Gastroesophageal sphincter (tissue), 3 donors: Measurements from ENCODE around the gene MYO1D.

Source experiments
- EP300 ChIP-seq: sonication (generic); formaldehyde crosslinking; IDR thresholded peaks from one replicate; pipeline ENCODE4 v1.6.1; 2017; ENCODE audit warnings: antibody characterized with exemption, mild to moderate bottlenecking
- POLR2A ChIP-seq, 2 donors: fragments of 450-650 bp; IDR thresholded peaks; one replicate each; pipeline ENCODE4 v1.6.1; 2017; ENCODE audit warnings: antibody characterized with exemption in 2 of 2, mild to moderate bottlenecking in 2 of 2, moderate library complexity in 1 of 2
- POLR2AphosphoS5 ChIP-seq: sonication (generic); formaldehyde crosslinking; IDR thresholded peaks from one replicate; pipeline ENCODE4 v1.6.1; 2017; ENCODE audit warnings: antibody characterized with exemption
- TF ChIP-seq, protein P1 (sequence below), 4 experiments: fragments of 200-600 bp in 2 of 4; fragments of 450-650 bp in 2 of 4; sonication (generic) in 1 of 4; IDR thresholded peaks; one replicate each; pipeline ENCODE4 v1.5.1; 2017 to 2019; ENCODE audit warnings: antibody characterized with exemption in 4 of 4, mild to moderate bottlenecking in 2 of 4, moderate library complexity in 2 of 4

DNA sequence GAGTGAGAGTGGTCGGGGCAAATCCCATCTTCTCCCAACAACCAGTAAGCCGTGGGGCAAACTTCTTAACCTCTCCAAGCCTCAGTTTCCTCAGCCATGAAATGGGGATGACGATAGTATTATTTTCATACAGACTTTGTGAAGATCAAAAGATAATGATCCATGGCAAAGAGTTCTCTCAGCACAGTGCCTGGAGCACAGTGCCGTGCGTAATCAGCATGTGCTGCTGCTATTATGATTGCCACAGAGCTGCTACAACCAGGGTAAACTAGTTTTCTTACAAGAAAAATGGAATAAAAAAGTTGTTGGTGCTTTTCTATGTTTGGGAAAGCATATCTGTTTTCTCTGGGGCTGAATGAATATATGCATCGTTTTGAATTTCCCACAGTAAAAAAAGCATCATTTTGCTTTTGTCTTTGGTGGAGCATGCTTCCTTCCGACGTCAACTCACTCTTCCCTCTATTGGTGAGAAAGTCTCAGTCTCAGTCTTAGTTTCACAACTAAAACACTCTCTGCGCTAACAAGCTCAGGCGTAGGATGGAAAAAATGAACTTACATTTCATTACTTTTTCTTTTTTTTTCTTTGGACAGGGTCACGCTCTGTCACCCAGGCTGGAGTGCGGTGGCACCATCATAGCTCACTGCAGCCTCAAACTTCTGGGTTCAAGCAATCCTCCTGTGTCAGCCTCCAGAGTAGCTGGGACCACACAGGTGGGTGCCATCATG, 352.9 kb downstream of the MYO1D start:
- TF ChIP-seq, protein P1, sequence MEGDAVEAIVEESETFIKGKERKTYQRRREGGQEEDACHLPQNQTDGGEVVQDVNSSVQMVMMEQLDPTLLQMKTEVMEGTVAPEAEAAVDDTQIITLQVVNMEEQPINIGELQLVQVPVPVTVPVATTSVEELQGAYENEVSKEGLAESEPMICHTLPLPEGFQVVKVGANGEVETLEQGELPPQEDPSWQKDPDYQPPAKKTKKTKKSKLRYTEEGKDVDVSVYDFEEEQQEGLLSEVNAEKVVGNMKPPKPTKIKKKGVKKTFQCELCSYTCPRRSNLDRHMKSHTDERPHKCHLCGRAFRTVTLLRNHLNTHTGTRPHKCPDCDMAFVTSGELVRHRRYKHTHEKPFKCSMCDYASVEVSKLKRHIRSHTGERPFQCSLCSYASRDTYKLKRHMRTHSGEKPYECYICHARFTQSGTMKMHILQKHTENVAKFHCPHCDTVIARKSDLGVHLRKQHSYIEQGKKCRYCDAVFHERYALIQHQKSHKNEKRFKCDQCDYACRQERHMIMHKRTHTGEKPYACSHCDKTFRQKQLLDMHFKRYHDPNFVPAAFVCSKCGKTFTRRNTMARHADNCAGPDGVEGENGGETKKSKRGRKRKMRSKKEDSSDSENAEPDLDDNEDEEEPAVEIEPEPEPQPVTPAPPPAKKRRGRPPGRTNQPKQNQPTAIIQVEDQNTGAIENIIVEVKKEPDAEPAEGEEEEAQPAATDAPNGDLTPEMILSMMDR (IDR thresholded peaks at IDR 0.05) = no peak
- no peak for TF ChIP-seq POLR2AphosphoS5
- no peak for TF ChIP-seq POLR2A (IDR thresholded peaks at IDR 0.05)
- no peak for TF ChIP-seq EP300
